HG02798 (cell line): ENCODE results near the gene ST7.
"Not testable (repeated sequence)": the region's sequence is repeated elsewhere in the genome, so short reads cannot be mapped to it uniquely, and the experiment has no call there.

ENCODE experiments used
- ATAC-seq: cut with Tn5 transposase; IDR thresholded peaks from one replicate; pipeline ENCODE4 v1.9.1; 2021; ENCODE audit warnings: mild to moderate bottlenecking; ENCODE audit not compliant: unreplicated experiment, poor library complexity

ST7 gene

GRCh38 chr7:117238937-117239336 lies 285.6 kb downstream of the ST7 start:
- ATAC-seq: no peak

GRCh38 chr7:117241088-117241487 lies 287.8 kb downstream of the ST7 start:
- no peak for ATAC-seq

DNA sequence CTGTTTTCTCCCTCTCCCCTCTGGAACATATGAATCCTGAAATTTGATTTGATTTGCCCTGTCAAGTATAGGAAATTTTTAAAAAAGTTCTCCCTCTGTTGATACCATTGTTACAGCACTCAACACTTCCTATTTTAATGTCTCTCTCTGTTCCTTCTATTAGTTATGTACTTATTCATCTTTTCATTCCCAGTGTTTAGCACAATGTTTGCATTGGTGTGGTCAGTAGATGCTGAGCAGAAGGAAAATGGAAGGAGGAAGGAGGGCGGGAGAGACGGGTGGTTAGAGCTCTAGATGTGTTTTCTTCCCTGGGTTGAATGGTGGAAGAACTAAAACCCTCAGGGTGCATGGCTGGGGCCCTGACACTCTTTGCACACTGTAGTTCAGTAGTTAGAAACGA lies 290.1 kb downstream of the ST7 start:
- no peak for ATAC-seq

- ATAC-seq: not testable (repeated sequence)
These were observed 292.4 kb downstream of the ST7 start for GRCh38 chr7:117245703-117246102.

GRCh38 chr7:117247809-117248208 lies 294.5 kb downstream of the ST7 start:
- no peak for ATAC-seq

GRCh38 chr7:117248829-117249228 lies 295.5 kb downstream of the ST7 start:
- no peak for ATAC-seq

DNA sequence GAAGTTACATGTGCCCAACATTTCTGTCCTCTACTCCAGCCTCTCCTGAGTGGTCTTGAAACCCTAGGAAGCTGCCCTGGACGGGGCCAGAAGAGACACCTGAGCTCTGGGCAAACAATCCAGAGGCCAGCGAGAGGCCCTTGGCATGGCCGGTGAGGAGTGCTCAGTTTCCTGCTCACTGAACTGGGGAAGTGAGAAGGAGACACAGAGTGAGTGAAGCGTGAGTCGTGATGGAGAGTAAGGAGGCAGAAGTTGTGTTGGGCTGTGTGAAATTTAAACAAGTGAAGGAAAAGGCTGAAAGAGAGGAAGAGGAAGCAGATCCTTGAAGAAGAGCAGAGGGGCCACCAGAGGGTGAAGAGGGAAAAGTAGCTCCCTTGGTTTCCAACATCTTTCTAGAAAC lies 296.4 kb downstream of the ST7 start:
- ATAC-seq: no peak

GRCh38 chr7:117250245-117250644 lies 296.9 kb downstream of the ST7 start:
- no peak for ATAC-seq

DNA sequence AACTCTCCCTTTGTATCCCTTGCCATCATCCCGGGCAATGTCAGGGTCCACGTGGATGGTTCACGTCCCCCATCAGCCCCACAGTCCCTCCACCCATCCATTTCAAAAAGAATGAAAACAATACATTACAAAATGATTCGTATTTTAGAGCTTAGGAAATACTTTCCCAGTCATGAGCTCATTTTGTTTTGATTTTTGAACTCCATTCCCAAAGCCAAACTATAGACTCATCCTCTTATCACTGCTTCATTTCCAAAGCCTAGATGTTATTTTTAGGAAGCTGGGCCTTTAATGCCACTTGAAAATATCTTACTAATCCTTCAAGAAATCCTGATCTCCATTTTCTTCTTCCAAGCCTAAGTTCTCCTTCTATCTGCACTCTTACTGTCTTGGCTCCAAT lies 297.5 kb downstream of the ST7 start:
- no peak for ATAC-seq

GRCh38 chr7:117251687-117252086 lies 298.4 kb downstream of the ST7 start:
- peak; percentile 60 for ATAC-seq

GRCh38 chr7:117259615-117260014 lies 306.3 kb downstream of the ST7 start:
- peak; percentile 29 for ATAC-seq

DNA sequence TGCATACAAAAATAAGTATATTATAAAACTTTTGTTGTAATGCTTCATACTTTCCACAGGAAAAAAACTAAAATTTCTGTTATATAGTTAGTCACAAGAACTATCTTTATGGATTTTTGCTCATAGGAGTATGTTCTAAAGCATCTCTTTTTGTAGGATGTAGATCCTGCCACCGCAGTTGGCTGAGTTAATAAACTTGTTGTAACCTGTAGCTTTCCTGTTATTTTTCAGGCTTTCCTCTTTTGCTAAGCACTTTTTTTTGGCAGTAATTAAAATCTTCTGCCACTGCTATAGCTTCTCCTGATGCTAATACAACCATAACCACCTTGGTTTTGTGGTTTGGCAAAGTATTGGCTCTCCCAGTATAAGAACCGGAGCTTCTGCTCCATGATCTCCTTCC lies 309.2 kb downstream of the ST7 start:
- ATAC-seq: no peak

- no peak for ATAC-seq
These were observed 311.4 kb downstream of the ST7 start for GRCh38 chr7:117264716-117265115.

DNA sequence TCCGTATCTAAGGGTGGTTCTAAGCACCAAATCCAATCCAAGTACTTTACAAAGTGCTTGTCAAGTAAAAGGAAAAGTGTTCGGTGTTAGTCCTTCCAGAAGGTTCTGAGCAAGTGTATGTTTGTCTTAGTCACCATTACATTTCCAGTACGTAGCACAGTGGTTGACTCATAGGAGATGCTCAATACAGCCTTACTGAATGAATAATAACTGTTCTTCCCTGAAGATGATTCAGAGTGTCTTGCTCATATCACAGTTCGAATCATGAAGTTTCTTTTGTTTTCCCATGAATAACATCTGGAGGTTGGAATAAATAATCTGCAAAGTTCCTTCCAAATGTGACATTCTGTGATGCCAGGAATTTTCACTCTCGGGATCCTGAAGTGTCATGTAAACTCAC lies 316.1 kb downstream of the ST7 start:
- ATAC-seq: no peak

DNA sequence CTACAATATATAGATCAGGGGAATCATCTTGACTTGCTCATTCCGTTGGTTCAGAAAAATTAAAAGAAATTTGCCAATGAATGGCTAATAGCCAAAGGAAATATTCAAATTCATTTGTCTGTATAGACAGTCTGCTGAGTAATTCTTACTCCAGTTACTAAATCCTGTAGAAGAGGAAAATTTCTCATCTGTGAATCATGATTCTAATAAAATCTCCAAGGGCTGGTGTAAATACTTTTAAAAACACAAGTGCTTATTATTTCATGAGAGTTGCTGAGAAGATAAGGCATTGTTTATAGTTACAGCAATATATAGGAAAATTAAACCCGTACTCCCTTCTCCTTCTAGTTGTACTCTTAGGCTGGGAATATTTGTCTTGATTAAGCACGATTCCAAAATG lies 316.6 kb downstream of the ST7 start:
- ATAC-seq: no peak

- no peak for ATAC-seq
These were observed 317.1 kb downstream of the ST7 start for GRCh38 chr7:117270371-117270770.

- no peak for ATAC-seq
These were observed 318.3 kb downstream of the ST7 start for GRCh38 chr7:117271566-117271965.

- ATAC-seq: no peak
These were observed 318.9 kb downstream of the ST7 start for GRCh38 chr7:117272017-117272759.

DNA sequence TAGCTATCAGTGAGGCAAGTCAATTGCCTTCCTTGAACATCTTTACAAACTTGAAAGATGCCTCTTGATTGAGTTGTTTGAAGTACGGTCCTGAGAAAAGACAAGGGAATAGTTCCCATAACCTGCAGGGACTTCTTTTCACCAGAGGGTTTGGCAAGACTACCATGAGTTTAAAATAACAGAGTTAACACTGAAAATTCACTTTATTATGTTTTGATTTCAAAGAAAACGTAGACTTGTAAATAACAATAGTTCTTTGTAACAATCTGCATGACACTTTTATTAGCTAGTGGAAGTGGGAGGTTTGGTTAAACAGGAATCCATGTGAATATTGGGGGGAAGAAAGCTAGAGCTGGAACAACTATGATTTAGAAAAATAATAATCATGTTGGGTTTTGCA lies 320.0 kb downstream of the ST7 start:
- ATAC-seq: no peak

DNA sequence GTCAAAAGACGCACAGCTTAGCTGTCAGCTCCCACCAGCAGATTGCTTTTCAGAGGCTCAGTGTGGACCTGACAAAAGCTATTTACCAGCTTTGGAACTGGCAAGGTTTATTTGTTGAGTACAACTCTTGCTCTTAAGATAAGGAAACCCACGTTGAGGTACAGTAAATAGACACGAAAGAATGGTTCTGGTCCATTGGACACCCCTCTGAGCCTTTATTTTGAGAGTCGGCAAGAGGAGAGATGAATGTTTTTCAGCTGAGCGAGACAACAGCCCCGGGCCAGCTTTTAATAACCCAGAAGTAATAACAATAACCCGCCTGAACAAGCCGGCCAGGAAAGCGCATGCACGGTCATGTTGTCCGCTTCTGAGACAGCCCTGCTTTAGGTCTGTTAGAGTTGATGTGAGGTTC lies 320.5 kb downstream of the ST7 start:
- ATAC-seq: no peak

DNA sequence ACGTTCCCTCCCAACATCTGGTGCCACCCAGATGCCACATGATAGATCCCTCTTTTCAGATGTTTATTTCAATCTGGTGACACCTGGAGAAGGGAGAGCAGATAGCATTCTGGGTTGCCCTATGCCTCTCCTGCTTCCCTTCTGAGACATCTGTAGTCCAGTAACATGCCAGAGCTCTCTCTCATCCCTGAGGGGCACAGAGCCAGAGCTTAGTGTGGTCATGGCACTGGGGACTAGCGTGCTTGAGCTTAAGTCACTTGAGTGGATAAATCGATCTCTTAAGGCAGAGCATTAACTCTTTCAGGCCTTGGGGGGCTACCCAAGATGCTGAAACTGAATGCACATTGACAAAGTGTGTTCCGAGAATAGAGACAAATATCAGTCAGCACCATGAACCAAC lies 321.6 kb downstream of the ST7 start:
- ATAC-seq: no peak

DNA sequence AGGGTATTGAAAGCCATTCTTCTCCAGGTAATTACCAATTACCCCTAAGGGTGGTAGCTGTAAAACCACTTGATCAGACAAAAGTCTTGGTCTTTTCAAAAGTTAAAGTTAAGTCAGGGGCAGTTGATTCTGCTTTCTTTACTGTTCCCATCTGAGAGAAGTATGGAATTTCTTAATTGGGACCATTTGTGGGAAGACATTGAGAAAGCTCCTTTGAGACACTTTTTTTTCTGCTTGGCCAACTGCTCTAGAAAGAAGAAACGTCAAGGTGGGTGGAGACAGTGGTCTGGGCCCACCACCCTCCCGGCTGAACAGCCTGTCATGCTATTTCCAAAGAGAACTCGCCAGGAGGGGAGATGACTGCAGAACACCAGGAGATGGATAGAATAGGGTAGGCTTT lies 324.3 kb downstream of the ST7 start:
- ATAC-seq: no peak

DNA sequence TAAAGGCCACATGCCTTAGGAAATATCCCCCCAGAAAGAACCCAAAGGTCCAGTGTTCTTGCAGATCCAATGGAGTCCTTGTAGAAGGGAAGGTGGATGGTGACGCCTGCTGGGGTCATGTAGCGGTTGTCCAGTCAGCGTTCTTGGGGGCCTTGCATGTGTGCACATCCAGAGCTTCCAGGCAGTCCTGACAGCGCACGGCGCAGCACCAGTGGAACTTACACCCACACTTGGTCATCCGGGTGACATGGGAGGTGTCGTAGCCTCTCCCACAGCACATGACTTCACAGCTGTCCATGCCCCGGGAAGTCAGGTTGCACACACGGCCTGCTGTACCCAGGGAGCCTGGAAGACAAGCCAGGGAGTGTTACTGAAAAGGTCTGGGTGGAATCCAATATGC lies 324.7 kb downstream of the ST7 start:
- no peak for ATAC-seq
